DMS53 treated with DMSO at 0.1 percent for 48 hours (cell line): ENCODE data around the gene ZNF821.
"Not testable (repeated sequence)": the region's sequence is repeated elsewhere in the genome, so short reads cannot be mapped to it uniquely, and the experiment has no call there.

Experiments used
- DNase-seq: peaks from one replicate; lab custom pipeline; 2025; ENCODE audit not compliant: unreplicated experiment; lab: John Stamatoyannopoulos, UW

ZNF821 gene

DNA sequence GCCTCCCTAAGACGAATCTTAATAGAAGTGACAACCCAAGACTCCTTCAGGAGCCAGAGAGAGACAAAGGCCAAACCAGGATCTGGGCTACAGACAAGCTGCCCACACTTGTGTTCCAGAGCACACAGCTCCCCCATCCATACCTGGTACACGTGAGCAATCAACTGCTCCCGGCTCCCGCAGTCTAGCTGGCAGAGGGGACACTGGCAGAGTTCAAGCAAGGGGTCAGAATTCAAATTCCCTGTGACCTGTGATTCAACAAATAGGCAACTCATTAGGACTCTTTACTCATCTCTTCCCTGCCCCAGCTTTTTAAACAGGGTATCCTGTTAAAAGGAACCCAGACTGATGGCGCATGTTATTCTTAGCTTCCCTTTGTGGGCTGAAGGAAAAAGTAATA lies 20.0 kb downstream of the ZNF821 start:
- DNase-seq, result no peak

DNA sequence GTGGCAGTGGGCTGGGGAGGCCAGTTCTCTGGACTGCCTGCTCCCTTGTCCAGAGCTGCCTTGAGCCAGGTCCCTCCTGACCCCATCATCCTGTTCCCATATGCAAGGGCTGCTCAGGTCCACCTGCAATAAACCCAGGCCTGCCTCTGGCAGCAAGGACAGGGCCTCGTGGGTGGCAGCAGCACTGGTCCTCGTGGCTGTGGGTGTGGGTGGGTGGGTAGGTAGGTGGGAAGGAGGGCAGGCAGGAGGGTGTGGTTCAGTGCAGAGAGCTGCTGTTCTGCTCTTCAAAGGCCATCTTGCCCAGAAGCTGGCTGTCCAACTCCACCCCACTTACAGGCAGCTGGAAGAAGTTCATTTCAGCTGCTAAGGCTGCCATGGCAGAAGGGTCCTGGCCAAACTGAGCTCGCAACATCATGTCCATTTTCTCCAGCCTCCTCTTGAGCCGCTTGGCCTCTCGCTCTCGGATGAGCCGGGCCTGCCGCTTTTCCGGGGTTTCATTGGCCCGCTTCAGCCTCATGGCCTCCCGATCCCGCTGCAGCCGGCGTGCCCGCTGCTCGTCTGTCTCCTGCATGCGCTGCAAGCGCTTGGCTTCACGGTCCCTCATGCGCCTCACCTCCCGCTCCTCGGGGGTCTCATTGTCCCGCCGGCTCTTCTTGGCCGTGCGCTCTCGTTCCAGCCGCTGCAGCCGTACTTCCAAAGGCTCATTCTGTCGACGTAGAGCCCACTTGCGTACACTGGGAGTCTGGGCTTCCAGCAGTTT lies 24.0 kb downstream of the ZNF821 start:
- no peak for DNase-seq

DNA sequence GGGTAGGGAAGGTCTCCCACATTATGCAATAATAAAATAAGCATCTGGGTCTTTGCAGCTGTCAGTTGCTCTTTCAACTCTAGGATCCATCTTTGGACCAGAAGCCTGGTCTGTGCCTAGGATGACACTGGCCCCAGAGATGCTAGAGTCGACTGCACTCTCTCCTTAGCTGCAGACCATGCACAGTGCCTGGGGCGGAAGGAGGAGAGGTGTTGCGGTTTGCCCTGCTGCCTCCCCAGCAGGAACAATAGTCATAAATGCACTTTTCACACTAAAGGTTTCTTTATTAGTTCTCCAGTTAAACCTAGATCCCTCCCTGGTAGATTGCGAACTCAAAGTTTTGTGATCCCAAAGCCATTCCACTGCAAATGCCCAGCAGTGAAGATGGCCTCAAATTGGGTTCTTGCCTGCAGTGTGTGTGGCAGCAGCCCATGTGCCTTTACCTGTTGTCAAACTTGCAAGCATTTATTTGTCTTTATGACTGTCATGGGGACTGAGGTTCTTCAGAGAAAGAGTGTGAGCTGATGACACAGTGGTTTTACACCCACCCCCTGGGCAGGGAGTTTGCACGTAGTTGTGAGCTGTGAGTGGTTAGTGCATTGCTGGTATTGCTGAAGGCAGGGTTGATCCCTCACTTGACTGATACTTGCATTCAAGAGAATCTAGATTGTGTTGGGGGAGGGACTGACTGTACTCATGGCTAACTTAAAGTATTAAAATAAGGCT lies 27.9 kb downstream of the ZNF821 start:
- no peak for DNase-seq

DNA sequence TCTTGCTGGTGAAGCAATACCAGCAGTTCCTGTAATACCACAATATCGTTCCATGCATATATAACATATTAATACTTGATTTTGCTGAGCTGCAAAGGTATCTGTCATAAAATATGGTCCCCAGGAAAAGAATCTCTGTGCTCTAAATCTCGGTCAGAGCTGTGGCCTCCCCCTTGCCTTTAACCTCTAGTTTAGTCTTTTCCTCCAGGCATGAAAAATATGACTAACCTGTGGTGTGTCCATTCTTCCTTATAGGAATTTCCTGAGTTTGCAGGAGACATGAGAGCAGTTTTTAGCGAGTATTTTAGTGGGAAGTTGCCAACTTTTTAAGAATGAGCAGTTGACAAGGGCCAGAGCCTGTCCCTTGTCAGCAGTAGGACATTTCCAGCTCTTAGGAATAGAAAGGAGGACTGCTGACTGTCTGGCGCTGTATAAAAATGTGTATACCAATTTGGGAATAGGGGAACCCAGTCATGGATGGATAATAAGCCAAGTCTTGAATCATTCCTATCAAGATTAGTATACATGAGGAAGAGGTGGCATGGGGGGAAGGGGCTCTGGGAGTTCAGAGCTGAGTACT lies 29.5 kb downstream of the ZNF821 start:
- DNase-seq, result no peak

DNA sequence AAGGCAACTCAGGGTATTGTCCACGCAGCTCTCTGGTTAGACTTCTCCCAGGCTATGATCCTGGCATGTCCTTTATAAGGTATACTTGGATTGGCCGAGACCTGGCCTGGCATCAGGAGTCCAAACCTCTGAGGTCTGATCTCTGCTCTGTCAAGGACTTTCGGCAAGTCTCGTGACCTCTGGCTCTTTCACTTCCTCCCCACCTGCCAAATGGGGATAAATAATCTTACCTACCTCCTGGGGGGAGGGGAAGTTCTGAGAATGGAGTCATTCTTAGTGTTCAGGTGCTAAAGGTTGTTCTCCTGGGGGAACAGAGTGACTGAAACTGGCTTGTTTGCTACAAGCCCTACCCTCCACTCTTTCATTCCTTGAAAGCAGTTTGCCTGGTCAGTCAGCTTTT lies 30.6 kb downstream of the ZNF821 start:
- DNase-seq, result no peak

DNA sequence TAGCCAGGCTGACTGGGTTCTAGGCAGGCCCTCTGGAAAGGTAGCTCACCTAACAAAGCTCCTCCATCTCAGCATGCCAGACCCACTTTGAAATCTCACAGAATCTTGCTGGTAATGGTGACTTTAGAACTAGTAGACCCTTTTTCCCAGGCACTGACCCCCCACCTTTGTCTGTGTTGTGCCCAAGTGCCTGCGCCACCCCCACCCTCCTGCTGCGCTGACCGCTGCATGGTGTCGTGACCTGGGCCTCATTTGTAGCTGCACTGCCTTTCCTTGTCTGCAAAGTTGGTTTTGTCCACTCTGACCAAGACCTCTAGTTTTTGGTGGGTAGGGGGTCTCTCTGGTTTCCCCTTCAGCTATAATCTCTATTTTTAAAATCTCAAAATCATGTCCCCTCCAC lies 31.4 kb downstream of the ZNF821 start:
- no peak for DNase-seq

DNA sequence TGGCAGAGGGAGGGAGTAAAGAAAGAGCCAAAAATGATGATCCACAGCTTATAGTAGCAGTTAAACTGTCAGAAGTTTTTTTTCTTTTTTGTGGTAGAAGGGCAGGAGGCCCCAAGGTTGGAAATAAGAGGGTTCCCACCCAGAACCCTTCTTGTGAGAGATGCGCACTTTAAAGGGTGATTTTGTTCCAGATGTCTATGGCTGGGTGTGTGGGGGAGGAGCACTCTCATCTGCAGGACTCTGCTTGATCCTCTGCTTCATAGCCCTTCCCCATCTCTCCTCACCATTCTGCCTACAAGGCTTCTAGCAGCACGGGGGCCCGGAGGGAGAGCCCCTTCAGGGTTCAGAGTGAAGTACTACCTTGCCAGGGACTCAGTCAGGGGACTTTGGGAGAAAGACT lies 31.8 kb downstream of the ZNF821 start:
- DNase-seq, result no peak

DNA sequence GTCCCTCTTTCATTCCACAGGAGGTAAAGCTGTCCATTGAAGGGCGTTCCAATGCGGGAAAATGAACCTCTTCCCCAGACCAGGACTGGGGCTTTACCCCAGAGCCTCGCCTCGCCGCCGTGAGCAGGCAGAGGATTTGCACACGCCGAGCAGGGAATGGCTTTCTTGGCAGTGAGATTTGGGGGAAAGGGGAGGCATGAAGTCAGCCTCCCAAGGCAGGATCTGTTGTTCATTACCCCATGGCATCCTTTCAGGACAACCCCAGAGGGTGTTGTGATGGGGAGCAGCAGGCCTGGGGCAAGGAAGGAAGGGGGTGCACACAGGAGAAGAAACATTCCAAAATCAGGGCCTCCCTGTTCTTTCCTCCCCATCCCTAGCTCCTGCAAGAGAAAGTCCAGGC lies 32.2 kb downstream of the ZNF821 start:
- DNase-seq, result no peak

DNA sequence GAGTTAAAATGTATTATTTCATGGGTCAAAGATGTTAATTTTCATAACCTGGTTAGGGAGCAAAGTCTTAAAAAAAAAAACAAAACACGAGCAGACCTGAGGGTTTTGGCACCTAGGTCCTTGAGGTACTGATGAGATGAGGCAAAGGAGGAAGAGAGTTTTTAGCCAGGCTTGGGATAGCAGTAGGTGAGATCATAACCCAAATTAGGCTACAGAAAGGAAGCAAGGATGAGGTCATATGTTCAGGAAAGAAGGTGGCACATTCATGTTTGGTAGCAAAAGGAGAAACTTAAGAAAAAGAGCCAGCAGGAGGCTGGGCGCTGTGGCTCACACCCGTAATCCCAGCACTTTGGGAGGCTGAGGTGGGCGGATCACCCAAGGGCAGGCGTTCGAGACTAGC lies 35.4 kb downstream of the ZNF821 start:
- DNase-seq, result no peak

DNA sequence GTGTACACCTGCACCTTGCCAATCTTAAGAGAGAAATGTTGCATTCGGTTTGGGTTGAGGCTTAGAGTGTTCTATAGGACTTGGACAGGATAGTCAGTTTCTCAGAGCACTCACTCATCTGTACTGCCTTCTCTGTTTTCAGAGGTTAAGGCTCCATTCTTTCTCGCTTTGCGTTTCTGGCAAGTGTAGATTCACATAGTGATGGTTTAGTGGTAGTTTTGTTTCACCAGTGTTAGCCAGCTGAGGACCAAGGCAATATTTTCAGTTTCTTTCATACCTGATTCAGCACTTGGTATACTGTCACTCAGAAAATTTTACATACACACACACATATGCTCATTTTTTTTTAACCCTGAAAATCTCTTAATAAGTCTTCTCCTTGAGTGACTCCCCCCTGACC lies 36.9 kb downstream of the ZNF821 start:
- no peak for DNase-seq

DNA sequence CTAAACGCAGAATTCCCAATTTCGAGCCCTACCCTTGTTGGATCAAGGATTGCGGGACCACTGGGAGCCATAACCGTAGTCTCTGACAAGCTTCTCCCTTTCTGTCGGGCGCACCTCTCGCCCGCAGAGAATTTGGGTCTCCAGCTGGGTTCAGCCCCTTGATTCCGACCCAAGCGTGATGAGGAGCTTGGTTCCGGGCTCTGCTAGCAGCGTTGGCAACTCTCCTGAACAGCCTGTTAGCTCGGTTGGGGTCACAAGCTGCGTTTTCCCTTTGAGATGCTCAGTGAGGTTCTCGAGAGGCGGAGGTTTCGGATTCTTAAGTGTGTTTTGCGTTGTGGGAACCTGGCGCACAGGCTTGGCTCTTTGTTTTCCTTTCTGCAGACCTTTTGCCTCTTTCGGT lies 37.6 kb downstream of the ZNF821 start:
- no peak for DNase-seq

DNA sequence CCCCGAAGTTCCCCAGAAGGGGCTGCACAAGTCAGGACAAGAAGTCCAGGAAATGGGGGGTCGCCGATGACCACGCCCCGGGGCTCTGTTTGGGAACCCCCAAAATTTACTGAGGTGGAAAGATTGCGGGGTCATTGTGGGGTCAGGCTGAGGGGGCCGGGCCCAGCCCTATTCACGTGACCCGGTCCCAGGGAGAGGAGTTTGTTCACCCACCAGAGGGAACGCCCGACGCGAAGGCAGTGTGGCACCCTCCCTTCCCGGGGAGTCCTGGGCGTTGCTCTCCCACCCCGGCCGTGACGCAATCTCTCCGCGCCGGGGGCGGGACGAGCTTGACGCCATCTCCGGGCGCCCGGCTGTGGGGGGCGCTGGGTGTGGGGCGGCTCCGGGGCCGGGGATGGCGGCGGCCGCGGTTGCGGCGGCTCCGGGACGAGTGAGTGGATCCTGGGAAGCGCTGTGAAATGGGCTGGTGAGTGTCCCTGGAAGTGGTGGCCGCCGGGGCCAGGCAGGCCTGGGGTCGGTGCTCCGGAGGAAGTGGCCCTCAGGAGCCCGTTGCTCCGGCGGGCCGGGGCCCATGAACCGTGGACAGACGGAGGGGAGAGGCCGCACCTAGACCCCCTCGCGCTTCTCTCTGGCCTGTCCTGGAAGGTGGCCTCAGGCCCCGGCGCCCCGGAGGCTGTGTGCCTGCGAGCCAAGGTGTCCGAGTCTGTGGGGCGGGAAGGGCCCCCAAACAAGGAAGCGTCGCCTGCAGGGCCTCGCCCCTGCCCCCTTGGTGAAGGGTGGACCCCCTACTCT lies 38.1 kb downstream of the ZNF821 start, which contains the start of gene ATXN1L:
Gene ATXN1L (plus strand): TSS at position 338 of the 792 bp plus-strand sequence. CDS start 3,765 bp downstream, outside the sequence.
- DNase-seq, result peak; percentile 56

DNA sequence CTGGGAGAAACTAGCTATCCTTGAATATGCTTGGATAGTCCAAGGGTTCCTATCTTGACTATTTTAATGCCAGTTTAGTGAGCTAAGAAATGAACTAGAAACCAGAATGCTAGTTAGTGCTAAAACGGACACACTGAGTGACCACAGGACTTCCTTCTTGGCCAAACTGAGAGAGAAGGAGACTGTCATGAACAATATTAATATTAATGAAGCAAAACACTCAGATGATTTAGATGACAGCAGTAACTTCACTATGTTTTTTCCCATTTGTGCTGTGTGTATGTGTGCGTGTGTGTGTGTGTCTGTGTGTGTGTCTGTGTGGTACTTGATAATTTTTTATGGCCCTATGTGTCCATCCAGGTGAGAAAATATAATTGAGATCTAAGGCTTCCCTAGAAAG lies 40.4 kb downstream of the ZNF821 start:
- DNase-seq, result no peak

DNA sequence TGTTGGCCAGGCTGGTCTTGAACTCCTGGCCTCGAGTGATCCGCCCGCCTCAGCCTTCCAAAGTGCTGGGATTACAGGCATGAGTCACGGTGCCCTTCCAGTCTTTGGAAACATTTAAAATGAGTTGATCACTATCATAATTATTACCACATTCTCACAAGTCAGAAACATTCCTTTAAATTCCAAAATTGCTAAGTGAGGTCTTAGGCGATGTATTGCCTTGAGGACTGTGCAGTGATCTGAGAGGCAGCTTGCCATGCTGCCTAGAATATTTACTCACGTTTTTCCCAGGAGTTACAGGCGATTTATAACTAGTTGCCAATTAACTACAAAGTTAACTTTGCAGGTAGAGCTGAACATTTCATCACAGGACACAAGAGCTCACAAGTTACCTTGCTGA lies 43.9 kb downstream of the ZNF821 start:
- DNase-seq, result no peak

DNA sequence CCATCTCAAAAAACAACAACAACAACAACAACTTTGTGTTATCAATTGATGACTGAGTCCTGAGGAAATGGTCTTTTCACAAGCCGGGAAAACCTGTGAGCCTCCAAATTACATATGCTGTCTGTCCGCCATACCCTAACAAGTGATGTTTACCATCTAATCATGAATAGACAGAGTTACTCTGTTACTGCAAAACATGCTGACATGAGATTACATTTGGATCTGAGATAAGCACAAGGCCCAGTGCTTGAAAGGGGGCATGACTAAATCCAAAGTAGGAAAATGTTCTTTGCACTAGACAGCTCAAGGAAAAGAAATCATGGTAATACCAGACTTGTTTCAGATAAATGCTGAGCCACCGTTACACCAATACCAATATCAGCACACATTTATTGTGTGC lies 46.8 kb downstream of the ZNF821 start:
- DNase-seq, result no peak

DNA sequence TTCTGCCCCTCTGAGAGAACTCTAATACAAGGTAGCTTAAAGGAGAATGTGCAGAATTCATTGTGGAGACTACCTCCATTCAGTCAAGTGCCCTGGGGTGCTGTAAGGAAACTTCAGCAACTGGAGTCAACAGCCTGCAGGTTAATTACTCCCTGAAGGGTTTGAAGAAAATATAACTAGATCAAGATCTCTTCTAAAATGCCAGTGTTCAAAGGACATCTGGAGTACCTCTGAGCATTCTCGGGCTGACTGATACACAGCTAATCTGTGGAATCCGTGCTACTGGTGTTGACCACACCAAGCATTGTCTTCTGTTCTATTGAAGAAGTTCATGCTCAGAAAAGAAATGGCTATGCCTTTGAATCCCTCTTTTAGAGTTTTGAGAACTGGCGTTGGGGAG lies 49.7 kb downstream of the ZNF821 start:
- DNase-seq, result no peak

DNA sequence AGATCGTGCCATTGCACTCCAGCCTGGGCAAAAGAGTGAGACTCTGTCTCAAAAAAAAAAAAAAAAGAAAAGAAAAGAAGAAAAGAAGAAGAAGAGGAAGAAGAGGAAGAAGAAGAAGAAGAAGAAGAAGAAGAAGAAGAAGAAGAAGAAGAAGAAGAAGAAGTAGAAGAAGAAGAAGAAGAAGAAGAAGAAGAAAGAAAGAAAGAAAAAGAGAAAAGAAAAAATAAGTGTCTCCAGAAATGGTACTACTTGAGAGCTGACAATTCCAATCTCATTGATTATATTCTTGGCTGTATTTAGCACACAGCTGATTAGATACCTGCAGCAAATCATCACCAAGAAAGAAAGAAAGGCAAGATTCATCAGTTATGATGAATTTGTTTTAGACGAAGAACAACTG lies 51.9 kb downstream of the ZNF821 start:
- not testable (repeated sequence) for DNase-seq

DNA sequence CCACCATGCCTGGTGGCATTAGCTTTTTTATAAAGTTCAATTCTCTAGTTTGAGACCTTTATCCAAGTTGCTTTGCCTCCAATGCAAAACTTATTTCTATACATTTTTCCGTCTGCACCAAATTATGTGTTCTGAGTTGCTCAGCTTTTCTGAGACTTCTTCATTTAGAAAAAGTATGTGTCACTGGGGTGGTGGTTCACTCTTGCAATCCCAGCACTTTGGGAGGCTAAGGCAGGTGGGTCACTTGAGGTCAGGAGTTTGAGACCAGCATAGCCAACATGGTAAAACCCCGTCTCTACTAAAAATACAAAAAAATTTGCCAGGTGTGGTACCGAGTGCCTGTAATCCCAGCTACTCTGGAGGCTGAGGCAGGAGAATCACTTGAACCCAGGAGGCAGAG lies 52.3 kb downstream of the ZNF821 start:
- DNase-seq, result not testable (repeated sequence)

DNA sequence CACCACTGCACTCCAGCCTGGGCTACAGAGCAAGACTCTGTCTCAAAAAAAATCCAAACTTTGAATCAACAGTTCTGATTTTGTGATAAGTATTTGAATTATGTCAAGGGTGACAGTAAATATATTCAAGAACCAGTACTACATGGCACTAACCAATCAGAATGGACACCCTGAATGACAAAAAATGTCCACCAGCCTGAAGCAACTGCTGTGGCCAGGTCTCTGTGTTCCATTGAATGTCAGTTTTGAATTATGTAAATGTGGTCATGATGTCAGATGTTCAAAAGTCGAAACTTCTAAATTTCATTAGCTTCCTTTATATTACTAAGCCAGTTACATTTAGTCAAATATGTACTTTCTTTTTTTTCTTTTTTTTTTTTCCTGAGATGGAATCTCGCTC lies 53.6 kb downstream of the ZNF821 start:
- DNase-seq, result no peak

DNA sequence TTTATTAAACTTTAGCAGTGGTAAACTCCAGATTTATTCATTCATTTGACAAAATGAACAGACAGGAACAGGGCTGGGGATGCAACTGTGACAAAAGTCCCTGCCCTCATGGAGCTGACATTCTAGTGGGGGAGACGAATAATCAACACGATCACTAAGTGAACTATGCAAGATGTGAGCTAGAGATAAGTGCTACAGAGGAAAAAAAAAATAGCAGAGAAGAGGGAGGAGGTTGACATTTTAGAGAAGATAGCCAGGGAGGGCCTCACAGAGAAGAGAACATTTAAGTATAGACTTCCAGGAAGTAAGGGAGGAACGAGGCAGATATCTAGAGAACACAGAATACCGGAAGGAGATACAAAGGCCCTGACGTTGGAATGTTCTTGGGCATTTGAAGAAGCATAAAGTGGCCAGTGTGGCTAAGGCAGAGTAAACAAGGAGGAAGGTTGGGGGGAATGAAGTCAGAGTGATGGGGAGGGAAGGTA lies 57.4 kb downstream of the ZNF821 start:
- no peak for DNase-seq

DNA sequence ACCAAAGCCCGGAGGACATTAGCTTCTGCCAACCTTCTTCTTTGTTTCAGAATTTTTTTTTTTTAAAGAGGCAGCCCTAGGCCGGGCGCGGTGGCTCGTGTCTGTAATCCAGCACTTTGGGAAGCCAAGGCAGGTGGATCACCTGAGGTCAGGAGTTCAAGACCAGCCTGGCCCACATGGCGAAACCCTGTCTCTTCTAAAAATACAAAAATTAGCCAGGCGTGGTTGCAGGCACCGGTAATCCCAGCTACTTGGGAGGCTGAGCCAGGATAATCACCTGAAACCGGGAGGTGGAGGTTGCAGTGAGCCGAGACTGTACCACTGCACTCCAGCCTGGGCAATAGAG lies 66.9 kb downstream of the ZNF821 start:
- not testable (repeated sequence) for DNase-seq
